NCI-H1436 treated with DMSO at 0.1 percent for 48 hours (cell line): ENCODE results near the gene TECTA.
"Not testable (repeated sequence)": the region's sequence is repeated elsewhere in the genome, so short reads cannot be mapped to it uniquely, and the experiment has no call there.

Experiments used
- DNase-seq: peaks from one replicate; lab custom pipeline; 2025; lab: John Stamatoyannopoulos, UW

Gene TECTA

GRCh38 chr11:121229495-121230215 lies 128.6 kb downstream of the TECTA start:
- DNase-seq: no peak

- DNase-seq: no peak
Observed at GRCh38 chr11:121231576-121232278, 130.7 kb downstream of the TECTA start.

- no peak for DNase-seq
Observed at GRCh38 chr11:121235057-121235456, 134.0 kb downstream of the TECTA start.

- DNase-seq: no peak
Observed at GRCh38 chr11:121236115-121237001, 135.3 kb downstream of the TECTA start.

- DNase-seq: not testable (repeated sequence)
Observed at GRCh38 chr11:121237247-121237646, 136.2 kb downstream of the TECTA start.

- no peak for DNase-seq
Observed at GRCh38 chr11:121237686-121238658, 136.9 kb downstream of the TECTA start.

GRCh38 chr11:121238956-121239355 lies 137.9 kb downstream of the TECTA start:
- DNase-seq: no peak

GRCh38 chr11:121240001-121240400 lies 139.0 kb downstream of the TECTA start:
- not testable (repeated sequence) for DNase-seq

- no peak for DNase-seq
Observed at GRCh38 chr11:121240650-121241303, 139.7 kb downstream of the TECTA start.
